Measurements from ENCODE around the gene TCEANC2.
"Not testable (repeated sequence)": the region's sequence is repeated elsewhere in the genome, so short reads cannot be mapped to it uniquely, and the experiment has no call there.

The TCEANC2 gene
- total RNA-seq = 17.1 to 30.4 (median 23.0) reads per million in 3 donors

DNA sequence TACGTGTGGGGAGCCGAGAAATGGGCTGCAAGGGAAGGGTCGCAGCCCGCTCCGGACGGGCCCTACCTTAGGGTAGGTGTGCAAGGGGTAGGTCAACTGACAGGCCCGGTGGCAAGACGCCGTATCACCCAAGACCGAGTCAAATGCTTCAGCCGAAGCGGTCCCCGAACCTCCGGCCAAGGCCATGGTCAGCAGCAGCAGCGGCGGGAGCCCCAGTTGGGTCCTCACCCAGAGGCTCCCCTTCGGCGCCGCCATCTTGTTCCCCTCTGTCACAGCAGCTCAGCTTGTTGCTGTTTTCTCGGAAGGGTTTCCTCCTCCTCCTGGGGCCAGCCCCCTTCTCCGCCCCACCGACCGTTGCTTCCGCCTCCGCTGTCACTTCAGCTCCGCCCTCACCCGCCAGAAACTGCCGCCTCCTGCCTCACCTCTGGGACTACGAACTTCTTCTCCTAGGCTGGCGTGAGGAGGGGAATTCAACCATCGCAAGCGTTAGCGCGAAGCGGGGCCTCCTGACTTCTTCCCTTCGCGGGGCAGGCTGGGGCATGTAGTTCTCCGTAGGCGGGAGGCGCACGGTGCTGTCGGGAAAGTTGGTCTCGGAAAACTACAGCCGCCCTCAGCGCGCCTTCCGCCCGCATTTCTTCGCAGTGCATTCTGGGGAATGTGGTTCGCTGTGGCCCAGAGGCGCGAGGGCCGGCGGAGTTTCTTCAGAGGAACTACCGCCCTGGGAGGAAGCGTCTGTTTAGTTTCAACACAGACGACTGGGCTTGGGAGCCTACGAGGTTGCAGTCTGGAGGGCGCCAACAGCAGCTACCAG is at the start of gene TCEANC2, which contains the start of gene TMEM59:
TCEANC2 (plus strand) TSS at position 675 of the 811 bp plus-strand sequence. CDS start 815 bp downstream, outside the sequence.
TMEM59 (minus strand) TSS at position 271 of the 811 bp plus-strand sequence; CDS start at position 255, 16 bp downstream.
- Histone ChIP-seq H3K27ac (ENCODE audit: insufficient read depth, low read length, poor library complexity, severe bottlenecking) (peak within 1 kb of the TSS; percentile 91), H3K4me3 (ENCODE audit: insufficient read depth, low read depth, low read length, poor library complexity, severe bottlenecking) (peak within 1 kb of the TSS; percentile 92), H3K27me3 (replicated peaks; ENCODE audit: control insufficient read depth, insufficient read depth, low read length, poor library complexity, severe bottlenecking) (no peaks in the 10 kb centered on the region), H3K4me1 (ENCODE audit: control insufficient read depth, insufficient read depth, low read length, poor library complexity, severe bottlenecking) (peaks cover 7% of the 10 kb centered on the region), H3K9me3 (ENCODE audit: control insufficient read depth, low read length) (no peaks in the 10 kb centered on the region), H3K36me3 (ENCODE audit: control insufficient read depth, insufficient read depth, low read length) (no peaks in the 10 kb centered on the region)
- peak; percentile 93 to 98 (median 96) for DNase-seq

DNA sequence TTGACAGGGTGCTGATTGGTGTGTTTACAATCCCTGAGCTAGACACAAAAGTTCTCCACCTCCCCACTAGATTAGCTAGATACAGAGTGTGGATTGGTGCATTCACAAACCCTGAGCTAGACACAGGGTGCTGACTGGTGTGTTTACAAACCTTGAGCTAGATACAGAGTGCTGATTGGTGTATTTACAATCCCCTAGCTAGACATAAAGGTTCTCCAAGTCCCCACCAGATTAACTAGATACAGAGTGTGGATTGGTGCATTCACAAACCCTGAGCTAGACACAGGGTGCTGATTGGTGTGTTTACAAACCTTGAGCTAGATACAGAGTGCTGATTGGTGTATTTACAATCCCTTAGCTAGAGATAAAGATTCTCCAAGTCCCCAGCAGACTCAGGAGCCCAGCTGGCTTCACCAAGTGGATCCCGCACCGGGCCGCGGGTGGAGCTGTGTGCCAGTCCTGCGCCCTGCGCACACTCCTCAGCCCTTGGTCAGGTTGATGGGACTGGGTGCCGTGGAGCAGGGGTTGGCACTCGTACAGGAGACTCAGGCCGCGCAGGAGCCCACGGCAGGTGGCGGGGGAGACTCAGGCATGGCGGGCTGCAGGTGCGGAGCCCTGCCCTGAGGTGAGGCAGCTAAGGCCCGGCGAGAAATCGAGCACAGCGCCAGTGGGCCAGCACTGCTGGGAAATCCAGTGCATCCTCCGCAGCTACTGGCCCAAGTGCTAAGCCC is 49.5 kb upstream of the TCEANC2 start:
- not testable (repeated sequence) for H3K27ac ChIP-seq (ENCODE audit: insufficient read depth, low read length, poor library complexity, severe bottlenecking); DNase-seq; H3K9me3 ChIP-seq (ENCODE audit: control insufficient read depth, low read length); H3K4me3 ChIP-seq (ENCODE audit: insufficient read depth, low read depth, low read length, poor library complexity, severe bottlenecking); H3K36me3 ChIP-seq (ENCODE audit: control insufficient read depth, insufficient read depth, low read length); H3K27me3 ChIP-seq (replicated peaks; ENCODE audit: control insufficient read depth, insufficient read depth, low read length, poor library complexity, severe bottlenecking); H3K4me1 ChIP-seq (ENCODE audit: control insufficient read depth, insufficient read depth, low read length, poor library complexity, severe bottlenecking)

DNA sequence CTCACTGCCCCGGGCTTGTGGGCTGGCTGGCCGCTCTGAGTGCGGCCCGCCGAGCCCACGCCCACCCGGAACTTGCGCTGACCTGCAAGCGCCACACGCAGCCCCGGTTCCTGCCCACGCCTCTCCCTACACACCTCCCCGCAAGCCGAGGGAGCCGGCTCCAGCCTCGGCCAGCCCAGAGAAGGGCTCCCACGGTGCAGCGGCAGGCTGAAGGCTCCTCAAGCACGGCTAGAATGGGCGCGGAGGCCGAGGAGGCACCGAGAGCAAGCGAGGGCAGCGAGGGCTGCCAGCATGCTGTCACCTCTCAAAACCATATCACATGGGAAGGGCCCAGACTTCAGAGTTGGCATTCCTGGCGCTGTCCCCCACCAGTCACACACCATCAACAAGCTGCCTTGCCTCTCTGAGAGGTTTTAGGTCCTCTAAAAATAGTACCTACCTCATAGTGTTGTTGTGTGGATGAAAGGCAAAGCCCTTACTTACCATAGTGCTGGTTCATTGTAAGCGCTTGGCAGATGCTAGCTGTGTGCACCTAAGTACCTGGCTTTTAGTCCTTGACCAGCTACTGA is 48.8 kb upstream of the TCEANC2 start:
- Histone ChIP-seq H3K36me3 (ENCODE audit: control insufficient read depth, insufficient read depth, low read length) (no peaks in the 10 kb centered on the region), H3K4me1 (ENCODE audit: control insufficient read depth, insufficient read depth, low read length, poor library complexity, severe bottlenecking) (no peaks in the 10 kb centered on the region), H3K4me3 (ENCODE audit: insufficient read depth, low read depth, low read length, poor library complexity, severe bottlenecking) (no peak overlapping the region), H3K27me3 (replicated peaks; ENCODE audit: control insufficient read depth, insufficient read depth, low read length, poor library complexity, severe bottlenecking) (no peaks in the 10 kb centered on the region), H3K9me3 (ENCODE audit: control insufficient read depth, low read length) (no peaks in the 10 kb centered on the region), H3K27ac (ENCODE audit: insufficient read depth, low read length, poor library complexity, severe bottlenecking) (no peak overlapping the region)
- DNase-seq = no peak

DNA sequence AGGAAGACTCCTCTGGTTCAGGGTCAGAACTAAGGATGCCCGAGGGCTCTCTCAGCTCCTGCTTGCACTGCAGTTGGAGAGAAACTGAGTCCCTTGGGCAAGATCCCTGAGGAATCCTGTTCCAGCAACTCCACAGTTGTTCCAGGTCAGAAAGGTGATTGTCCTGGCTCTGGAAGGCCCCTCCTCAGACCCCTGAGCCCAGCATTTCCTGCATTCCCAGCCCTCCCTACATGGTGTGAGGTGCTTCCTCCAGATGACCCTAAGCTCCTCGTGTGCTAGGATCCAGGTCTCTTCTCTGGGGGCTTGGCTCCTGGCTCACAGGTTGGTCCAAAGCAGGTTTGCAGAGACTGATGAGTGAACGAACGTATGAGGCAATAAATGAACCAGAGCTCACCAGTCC is 46.9 kb upstream of the TCEANC2 start:
- Histone ChIP-seq H3K36me3 (ENCODE audit: control insufficient read depth, insufficient read depth, low read length) (no peaks in the 10 kb centered on the region), H3K4me1 (ENCODE audit: control insufficient read depth, insufficient read depth, low read length, poor library complexity, severe bottlenecking) (no peaks in the 10 kb centered on the region), H3K4me3 (ENCODE audit: insufficient read depth, low read depth, low read length, poor library complexity, severe bottlenecking) (no peak overlapping the region), H3K27me3 (replicated peaks; ENCODE audit: control insufficient read depth, insufficient read depth, low read length, poor library complexity, severe bottlenecking) (no peaks in the 10 kb centered on the region), H3K9me3 (ENCODE audit: control insufficient read depth, low read length) (no peaks in the 10 kb centered on the region), H3K27ac (ENCODE audit: insufficient read depth, low read length, poor library complexity, severe bottlenecking) (no peak overlapping the region)
- DNase-seq = no peak

DNA sequence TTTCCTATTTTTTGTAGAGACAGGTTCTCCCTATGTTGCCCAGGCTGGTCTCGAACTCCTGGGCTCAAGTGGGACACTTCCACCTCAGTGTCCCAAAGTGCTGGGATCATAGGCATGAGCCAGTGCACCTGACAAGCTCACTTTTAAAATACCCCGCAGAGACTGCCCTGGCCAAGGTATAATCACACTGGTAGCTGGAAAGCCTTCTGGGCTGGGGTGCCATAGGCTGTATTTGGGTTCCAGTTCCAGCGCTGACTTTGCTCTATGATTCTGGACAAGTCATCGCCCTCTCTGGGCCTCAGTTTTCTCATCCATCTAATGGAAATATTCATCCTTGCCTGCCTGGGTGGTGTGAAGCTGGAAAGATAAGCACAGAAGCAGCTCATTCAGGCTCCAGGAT is 45.8 kb upstream of the TCEANC2 start:
- no peak for DNase-seq
- Histone ChIP-seq H3K9me3 (ENCODE audit: control insufficient read depth, low read length) (no peaks in the 10 kb centered on the region), H3K27ac (ENCODE audit: insufficient read depth, low read length, poor library complexity, severe bottlenecking) (no peak overlapping the region)

DNA sequence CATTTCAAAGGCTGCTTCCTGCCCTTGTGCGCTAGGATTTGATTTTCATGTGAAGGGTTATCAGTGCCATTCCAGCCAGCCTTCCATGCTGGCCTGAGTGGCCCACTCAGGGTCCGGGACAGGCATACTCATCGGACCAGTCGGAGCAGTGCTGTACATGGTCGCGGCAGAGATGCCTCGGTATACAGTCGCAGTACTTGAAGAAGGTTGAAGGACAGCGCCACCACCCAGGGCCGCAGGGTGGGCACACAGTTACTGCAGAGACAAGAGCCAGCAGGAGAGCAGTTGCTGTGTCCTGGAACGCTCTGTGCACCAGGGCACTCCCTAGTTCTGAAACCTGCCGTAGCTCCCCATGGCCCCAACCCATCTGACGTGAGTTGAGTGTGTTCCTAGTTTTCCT is 44.5 kb upstream of the TCEANC2 start:
- Histone ChIP-seq H3K36me3 (ENCODE audit: control insufficient read depth, insufficient read depth, low read length) (no peaks in the 10 kb centered on the region), H3K27me3 (replicated peaks; ENCODE audit: control insufficient read depth, insufficient read depth, low read length, poor library complexity, severe bottlenecking) (no peaks in the 10 kb centered on the region), H3K4me1 (ENCODE audit: control insufficient read depth, insufficient read depth, low read length, poor library complexity, severe bottlenecking) (no peaks in the 10 kb centered on the region), H3K4me3 (ENCODE audit: insufficient read depth, low read depth, low read length, poor library complexity, severe bottlenecking) (no peak overlapping the region), H3K27ac (ENCODE audit: insufficient read depth, low read length, poor library complexity, severe bottlenecking) (no peak overlapping the region), H3K9me3 (ENCODE audit: control insufficient read depth, low read length) (no peaks in the 10 kb centered on the region)
- no peak for DNase-seq

More for the DNA sequence above, 45.8 kb upstream of the TCEANC2 start:
- Histone ChIP-seq H3K36me3 (ENCODE audit: control insufficient read depth, insufficient read depth, low read length) (no peaks in the 10 kb centered on the region), H3K4me1 (ENCODE audit: control insufficient read depth, insufficient read depth, low read length, poor library complexity, severe bottlenecking) (no peaks in the 10 kb centered on the region), H3K27me3 (replicated peaks; ENCODE audit: control insufficient read depth, insufficient read depth, low read length, poor library complexity, severe bottlenecking) (no peaks in the 10 kb centered on the region), H3K4me3 (ENCODE audit: insufficient read depth, low read depth, low read length, poor library complexity, severe bottlenecking) (no peak overlapping the region)

DNA sequence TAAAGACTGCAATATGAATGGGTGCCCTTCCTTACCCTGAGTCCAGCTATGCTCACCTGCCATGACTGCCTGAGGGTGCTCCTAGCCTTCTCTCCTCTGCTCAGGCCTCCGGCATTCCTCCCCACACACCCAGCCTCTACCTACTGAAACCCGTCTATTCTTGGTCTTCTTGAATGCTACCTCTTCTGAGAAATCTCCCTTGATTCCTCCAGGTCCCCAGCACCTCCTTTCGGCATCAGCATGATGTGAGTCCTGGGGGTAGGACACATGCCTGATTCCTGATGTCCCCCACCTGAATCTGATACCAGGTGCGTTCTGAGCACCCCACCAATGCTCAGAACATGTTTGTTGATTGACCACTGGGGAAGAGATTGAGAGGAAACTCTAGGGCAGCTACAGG is 44.0 kb upstream of the TCEANC2 start:
- DNase-seq = no peak
- Histone ChIP-seq H3K36me3 (ENCODE audit: control insufficient read depth, insufficient read depth, low read length) (no peaks in the 10 kb centered on the region), H3K27ac (ENCODE audit: insufficient read depth, low read length, poor library complexity, severe bottlenecking) (no peak overlapping the region), H3K27me3 (replicated peaks; ENCODE audit: control insufficient read depth, insufficient read depth, low read length, poor library complexity, severe bottlenecking) (no peaks in the 10 kb centered on the region), H3K4me1 (ENCODE audit: control insufficient read depth, insufficient read depth, low read length, poor library complexity, severe bottlenecking) (no peaks in the 10 kb centered on the region), H3K4me3 (ENCODE audit: insufficient read depth, low read depth, low read length, poor library complexity, severe bottlenecking) (no peak overlapping the region), H3K9me3 (ENCODE audit: control insufficient read depth, low read length) (no peaks in the 10 kb centered on the region)

DNA sequence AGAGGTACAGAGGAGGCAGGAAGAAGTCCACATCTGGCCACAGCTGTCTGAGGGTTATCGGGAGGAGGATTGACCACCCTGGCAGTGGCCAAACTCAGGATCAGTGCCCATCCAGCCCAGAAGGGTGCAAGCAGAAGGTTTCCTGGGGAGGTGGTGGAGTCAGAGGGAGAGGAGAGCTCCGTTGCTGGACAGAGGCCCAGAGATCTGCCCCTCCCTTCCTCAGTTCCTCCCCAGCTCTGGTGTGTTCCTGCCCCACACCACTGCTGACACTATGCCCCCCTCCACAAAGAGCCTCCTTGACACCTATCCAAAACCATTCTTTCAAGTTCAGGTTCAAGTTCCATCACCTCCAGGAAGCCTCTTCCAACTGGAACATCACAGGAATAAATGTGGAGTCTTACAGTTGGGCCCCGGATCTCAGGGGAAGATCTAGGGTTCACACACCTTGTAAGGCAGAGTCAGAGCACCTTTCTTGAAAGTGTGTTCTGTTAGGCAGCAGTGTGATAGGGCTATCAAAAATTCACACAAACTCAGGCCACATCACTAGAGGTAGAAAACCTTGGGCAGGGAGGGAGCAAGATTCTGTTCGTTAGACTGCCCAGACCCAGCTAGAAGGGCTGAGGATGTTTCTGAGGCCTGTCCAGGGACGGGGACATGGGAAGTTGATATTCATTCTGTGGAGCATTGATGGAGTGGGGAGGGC is 42.8 kb upstream of the TCEANC2 start:
- no peaks in the 10 kb centered on the region for H3K27me3 ChIP-seq (replicated peaks; ENCODE audit: control insufficient read depth, insufficient read depth, low read length, poor library complexity, severe bottlenecking)
- H3K4me1 ChIP-seq (ENCODE audit: control insufficient read depth, insufficient read depth, low read length, poor library complexity, severe bottlenecking) = no peaks in the 10 kb centered on the region
- H3K36me3 ChIP-seq (ENCODE audit: control insufficient read depth, insufficient read depth, low read length) = no peaks in the 10 kb centered on the region
- H3K4me3 ChIP-seq (ENCODE audit: insufficient read depth, low read depth, low read length, poor library complexity, severe bottlenecking) = no peak overlapping the region
- H3K9me3 ChIP-seq (ENCODE audit: control insufficient read depth, low read length) = no peaks in the 10 kb centered on the region
- DNase-seq = no peak
- no peak overlapping the region for H3K27ac ChIP-seq (ENCODE audit: insufficient read depth, low read length, poor library complexity, severe bottlenecking)

DNA sequence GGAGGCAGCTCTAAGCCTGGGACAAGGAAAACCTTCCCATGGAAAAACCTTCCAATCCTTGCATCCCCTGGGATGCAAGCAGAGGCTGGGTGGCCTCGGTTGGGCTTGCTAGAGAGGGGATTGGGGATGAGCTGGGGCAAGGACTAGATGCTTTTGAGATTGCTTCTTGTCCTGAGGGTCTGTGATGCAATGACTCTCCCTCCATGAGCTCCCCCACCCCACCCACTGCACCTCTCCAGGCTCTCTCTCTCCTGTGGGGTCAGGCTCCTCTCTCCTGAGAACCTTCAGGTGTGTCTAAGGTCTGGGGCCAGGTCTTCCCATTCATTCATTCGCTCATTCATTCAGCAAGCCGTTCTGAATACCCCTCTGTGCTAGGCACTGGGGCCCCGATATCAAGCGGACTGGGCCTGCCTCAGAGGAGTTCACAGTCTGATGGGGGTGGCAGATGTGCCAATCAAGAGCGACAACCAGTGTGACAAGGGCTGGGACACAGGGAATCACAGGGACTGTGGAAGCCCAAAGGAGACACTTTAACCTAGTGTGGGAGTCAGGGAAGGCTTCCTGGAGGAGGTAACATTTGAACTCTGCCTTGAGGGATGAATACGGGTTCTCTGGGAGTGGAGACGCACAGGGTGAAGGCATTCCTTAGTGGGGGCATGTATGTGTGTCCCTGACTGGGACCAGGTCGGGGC is 41.9 kb upstream of the TCEANC2 start:
- no peaks in the 10 kb centered on the region for H3K36me3 ChIP-seq (ENCODE audit: control insufficient read depth, insufficient read depth, low read length)
- H3K4me3 ChIP-seq (ENCODE audit: insufficient read depth, low read depth, low read length, poor library complexity, severe bottlenecking) = no peak overlapping the region
- H3K9me3 ChIP-seq (ENCODE audit: control insufficient read depth, low read length) = no peaks in the 10 kb centered on the region
- H3K27me3 ChIP-seq (replicated peaks; ENCODE audit: control insufficient read depth, insufficient read depth, low read length, poor library complexity, severe bottlenecking) = no peaks in the 10 kb centered on the region
- no peaks in the 10 kb centered on the region for H3K4me1 ChIP-seq (ENCODE audit: control insufficient read depth, insufficient read depth, low read length, poor library complexity, severe bottlenecking)
- DNase-seq = no peak
- H3K27ac ChIP-seq (ENCODE audit: insufficient read depth, low read length, poor library complexity, severe bottlenecking) = no peak overlapping the region
